Measurements from ENCODE around the gene MFSD2A. TPM values are rescaled to one million over a fixed set of nuclear protein-coding genes. Genes with fewer than 3 reads are reported as not detected.
"Not testable (repeated sequence)": the region's sequence is repeated elsewhere in the genome, so short reads cannot be mapped to it uniquely, and the experiment has no call there.

Gene MFSD2A
- total RNA-seq, result 4.6 and 5.9 TPM in 2 replicates

- DNase-seq (ENCODE audit: low read depth), result peak; percentile 52
- H3K36me3 ChIP-seq (ENCODE audit: control insufficient read depth, insufficient read depth, low read length), result peaks cover 2% of the 10 kb centered on the region
- H3K4me3 ChIP-seq (ENCODE audit: low read depth, low read length), result peak within 1 kb of the TSS; percentile 75
- no peak for TF ChIP-seq CTCF (IDR thresholded peaks at IDR 0.05; ENCODE audit: insufficient read depth, low read length, poor library complexity, severe bottlenecking)
- no peaks in the 10 kb centered on the region for H3K27me3 ChIP-seq (ENCODE audit: control insufficient read depth, insufficient read depth, low read length)
Observed at GRCh38 chr1:39954870-39955546, at the start of gene MFSD2A. Gene MFSD2A (plus strand): TSS chr1:39955145. CDS start chr1:39955293, 148 bp downstream.

DNA sequence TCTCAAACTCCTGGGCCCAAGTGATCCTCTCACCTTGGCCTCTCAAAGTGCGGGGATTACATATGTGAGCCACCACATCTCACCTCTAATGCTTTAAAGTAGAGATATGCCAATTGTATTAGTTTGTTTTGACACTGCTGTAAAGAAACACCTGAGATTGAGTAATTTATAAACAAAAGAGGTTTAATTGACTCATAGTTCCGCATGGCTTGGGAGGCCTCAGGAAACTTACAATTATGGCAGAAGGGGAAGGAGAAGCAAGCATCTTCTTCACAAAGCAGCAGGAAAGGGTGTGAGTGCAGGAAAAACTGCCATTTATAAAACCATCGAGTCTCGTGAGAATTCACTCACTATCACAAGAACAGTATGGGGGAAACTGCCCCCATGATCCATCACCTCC lies 49.8 kb upstream of the MFSD2A start:
- Histone ChIP-seq H3K36me3 (ENCODE audit: control insufficient read depth, insufficient read depth, low read length) (no peaks in the 10 kb centered on the region), H3K27me3 (ENCODE audit: control insufficient read depth, insufficient read depth, low read length) (peaks cover 19% of the 10 kb centered on the region), H3K4me3 (ENCODE audit: low read depth, low read length) (no peak overlapping the region)
- no peak for DNase-seq (ENCODE audit: low read depth)
- TF ChIP-seq CTCF (IDR thresholded peaks at IDR 0.05; ENCODE audit: insufficient read depth, low read length, poor library complexity, severe bottlenecking), result no peak

GRCh38 chr1:39907528-39908453 lies 47.2 kb upstream of the MFSD2A start:
- Histone ChIP-seq H3K4me3 (ENCODE audit: low read depth, low read length) (no peak overlapping the region), H3K36me3 (ENCODE audit: control insufficient read depth, insufficient read depth, low read length) (no peaks in the 10 kb centered on the region), H3K27me3 (ENCODE audit: control insufficient read depth, insufficient read depth, low read length) (peaks cover 8% of the 10 kb centered on the region)
- no peak for TF ChIP-seq CTCF (IDR thresholded peaks at IDR 0.05; ENCODE audit: insufficient read depth, low read length, poor library complexity, severe bottlenecking)
- DNase-seq (ENCODE audit: low read depth), result no peak

GRCh38 chr1:39908534-39908933 lies 46.4 kb upstream of the MFSD2A start:
- Histone ChIP-seq H3K4me3 (ENCODE audit: low read depth, low read length) (no peak overlapping the region), H3K27me3 (ENCODE audit: control insufficient read depth, insufficient read depth, low read length) (peaks cover under 1% of the 10 kb centered on the region), H3K36me3 (ENCODE audit: control insufficient read depth, insufficient read depth, low read length) (no peaks in the 10 kb centered on the region)
- TF ChIP-seq CTCF (IDR thresholded peaks at IDR 0.05; ENCODE audit: insufficient read depth, low read length, poor library complexity, severe bottlenecking), result no peak
- no peak for DNase-seq (ENCODE audit: low read depth)

DNA sequence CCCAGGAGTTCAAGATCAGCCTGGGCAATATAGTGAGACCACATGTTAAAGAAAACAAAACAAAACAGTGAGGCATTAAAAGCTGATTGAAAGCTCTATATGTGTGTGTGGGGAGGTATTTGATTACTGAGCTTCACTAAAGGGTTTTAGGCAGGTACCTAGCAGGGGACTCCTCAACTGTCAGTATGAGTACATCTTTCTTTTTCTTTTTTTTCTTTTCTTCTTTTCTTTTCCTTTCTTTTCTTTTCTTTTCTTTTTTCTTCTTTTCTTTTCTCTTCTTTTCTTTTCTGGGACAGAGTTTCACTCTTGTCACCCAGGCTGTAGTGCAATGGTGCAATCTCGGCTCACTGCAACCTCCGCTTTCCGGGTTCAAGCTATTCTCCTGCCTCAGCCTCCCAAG lies 44.7 kb upstream of the MFSD2A start:
- DNase-seq (ENCODE audit: low read depth), result no peak
- Histone ChIP-seq H3K27me3 (ENCODE audit: control insufficient read depth, insufficient read depth, low read length) (no peaks in the 10 kb centered on the region), H3K4me3 (ENCODE audit: low read depth, low read length) (no peak overlapping the region), H3K36me3 (ENCODE audit: control insufficient read depth, insufficient read depth, low read length) (no peaks in the 10 kb centered on the region)
- no peak for TF ChIP-seq CTCF (IDR thresholded peaks at IDR 0.05; ENCODE audit: insufficient read depth, low read length, poor library complexity, severe bottlenecking)

GRCh38 chr1:39913136-39913535 lies 41.8 kb upstream of the MFSD2A start:
- not testable (repeated sequence) for H3K36me3 ChIP-seq (ENCODE audit: control insufficient read depth, insufficient read depth, low read length); H3K4me3 ChIP-seq (ENCODE audit: low read depth, low read length); H3K27me3 ChIP-seq (ENCODE audit: control insufficient read depth, insufficient read depth, low read length); DNase-seq (ENCODE audit: low read depth)

Measured in kidney epithelial cell (primary cell).